Memory B cell (primary cell): ENCODE results near the gene REXO1.

Source experiments
- ATAC-seq: fragments of 150-1000 bp; cut with Tn5 transposase; 2 replicates; pipeline ENCODE4 v1.10.0; 2021; ENCODE audit warnings: low read depth, mild to moderate bottlenecking, moderate library complexity
- DNase-seq, 2 donors: peaks; one replicate each; pipeline ENCODE4 v3.0.0; 2022; ENCODE audit warnings: low spot score in 2 of 2
- H3K27ac Mint-ChIP-seq: one replicate; pipeline ENCODE4 v1.8.0; 2022; ENCODE audit warnings: mild to moderate bottlenecking, moderate library complexity, mixed read lengths
- H3K27me3 Mint-ChIP-seq: one replicate; pipeline ENCODE4 v1.8.0; 2022; ENCODE audit warnings: mixed read lengths
- H3K36me3 Mint-ChIP-seq: one replicate; pipeline ENCODE4 v1.8.0; 2022; ENCODE audit warnings: mild to moderate bottlenecking, mixed read lengths
- H3K4me1 Mint-ChIP-seq: one replicate; pipeline ENCODE4 v1.8.0; 2022; ENCODE audit warnings: mixed read lengths
- H3K4me3 Mint-ChIP-seq: one replicate; pipeline ENCODE4 v1.8.0; 2022; ENCODE audit warnings: mild to moderate bottlenecking, moderate library complexity, mixed read lengths
- H3K9me3 Mint-ChIP-seq: one replicate; pipeline ENCODE4 v1.8.0; 2022; ENCODE audit warnings: mixed read lengths

Gene REXO1

GRCh38 chr19:1768918-1769644 is 79.2 kb downstream of the REXO1 start:
- ATAC-seq (no peak), DNase-seq (no peak)
- peaks cover 8% of the 10 kb centered on the region for H3K36me3 Mint-ChIP-seq
- no peak overlapping the region for H3K4me3 Mint-ChIP-seq
- H3K4me1 Mint-ChIP-seq = peaks cover 3% of the 10 kb centered on the region
- no peak overlapping the region for H3K27ac Mint-ChIP-seq
- peaks cover 9% of the 10 kb centered on the region for H3K9me3 Mint-ChIP-seq
- peaks cover 44% of the 10 kb centered on the region for H3K27me3 Mint-ChIP-seq

GRCh38 chr19:1768248-1768647 is 80.0 kb downstream of the REXO1 start:
- H3K4me1 Mint-ChIP-seq = peaks cover 3% of the 10 kb centered on the region
- H3K4me3 Mint-ChIP-seq = no peak overlapping the region
- H3K27me3 Mint-ChIP-seq = peaks cover 40% of the 10 kb centered on the region
- H3K27ac Mint-ChIP-seq = no peak overlapping the region
- H3K9me3 Mint-ChIP-seq = peaks cover 9% of the 10 kb centered on the region
- ATAC-seq (no peak), DNase-seq (no peak)
- peaks cover 8% of the 10 kb centered on the region for H3K36me3 Mint-ChIP-seq

- peaks cover 9% of the 10 kb centered on the region for H3K9me3 Mint-ChIP-seq
- no peak overlapping the region for H3K4me3 Mint-ChIP-seq
- peak; percentile 72 for ATAC-seq
- peaks cover 3% of the 10 kb centered on the region for H3K4me1 Mint-ChIP-seq
- peaks cover 38% of the 10 kb centered on the region for H3K27me3 Mint-ChIP-seq
- DNase-seq = peak; percentile 70 to 79
- H3K27ac Mint-ChIP-seq = no peak overlapping the region
- peaks cover 8% of the 10 kb centered on the region for H3K36me3 Mint-ChIP-seq
Observed at GRCh38 chr19:1767464-1767933, 80.8 kb downstream of the REXO1 start.

- Mint-ChIP-seq H3K9me3 (peaks cover 7% of the 10 kb centered on the region), H3K27me3 (peaks cover 37% of the 10 kb centered on the region), H3K36me3 (peaks cover 8% of the 10 kb centered on the region), H3K4me1 (peaks cover 3% of the 10 kb centered on the region), H3K4me3 (no peak overlapping the region), H3K27ac (no peak overlapping the region)
- DNase-seq (no peak), ATAC-seq (peak; percentile 41)
Observed at GRCh38 chr19:1766800-1767352, 81.4 kb downstream of the REXO1 start.

- no peak overlapping the region for H3K4me3 Mint-ChIP-seq
Observed at GRCh38 chr19:1765904-1766799, 82.1 kb downstream of the REXO1 start.

More at GRCh38 chr19:1765904-1766799, 82.1 kb downstream of the REXO1 start:
- Mint-ChIP-seq H3K27me3 (peaks cover 41% of the 10 kb centered on the region), H3K4me1 (peaks cover 3% of the 10 kb centered on the region), H3K27ac (no peak overlapping the region), H3K36me3 (peaks cover 7% of the 10 kb centered on the region), H3K9me3 (peaks cover 7% of the 10 kb centered on the region)
- DNase-seq (no peak), ATAC-seq (no peak)
